Activated T-helper 1 cell treated with anti-CD3 and anti-CD28 coated beads, Interleukin-12 subunit alpha, Interleukin-12 subunit beta, Interleukin-2, Interleukin-4 antibody, amounts not matched to agents 30 ng/mL and 10 ng/mL and 1 ng/mL, durations not matched to agents 14 hours and 24 hours and 36 hours (primary cell): ENCODE results near the gene BICRAL. TPM values are rescaled to one million over a fixed set of nuclear protein-coding genes. Genes with fewer than 3 reads are reported as not detected.
"Not testable (repeated sequence)": the region's sequence is repeated elsewhere in the genome, so short reads cannot be mapped to it uniquely, and the experiment has no call there.

Experiments
- DNase-seq: peaks from one replicate; pipeline ENCODE4 v3.0.0; 2021; ENCODE audit warnings: low spot score
- H3K27ac Mint-ChIP-seq: one replicate; pipeline ENCODE4 v1.8.0; 2021; ENCODE audit warnings: mild to moderate bottlenecking, mixed read lengths
- H3K27me3 Mint-ChIP-seq: one replicate; pipeline ENCODE4 v1.8.0; 2022; ENCODE audit warnings: mild to moderate bottlenecking, moderate library complexity, mixed read lengths; ENCODE audit not compliant: insufficient read depth
- H3K36me3 Mint-ChIP-seq: one replicate; pipeline ENCODE4 v1.8.0; 2021; ENCODE audit warnings: low read depth, mixed read lengths
- H3K4me1 Mint-ChIP-seq: one replicate; pipeline ENCODE4 v1.8.0; 2021; ENCODE audit warnings: low read depth, mixed read lengths
- H3K4me3 Mint-ChIP-seq: one replicate; pipeline ENCODE4 v1.8.0; 2021; ENCODE audit warnings: mild to moderate bottlenecking, moderate library complexity, mixed read lengths
- H3K9me3 Mint-ChIP-seq: one replicate; pipeline ENCODE4 v1.8.0; 2021; ENCODE audit warnings: mixed read lengths
- intact Hi-C: fragments of 100-400 bp; cut with micrococcal nuclease; formaldehyde crosslinking; loops from one replicate; pipeline ENCODE4 v1.15.1; 2024
- total RNA-seq: library from RNA; stranded (reverse); gene quantifications from 2 replicates; pipeline ENCODE4 v1.2.3, GENCODE V29; 2022

Gene BICRAL
- total RNA-seq, 1 donor from 2014 or later = 14.2 TPM

DNA sequence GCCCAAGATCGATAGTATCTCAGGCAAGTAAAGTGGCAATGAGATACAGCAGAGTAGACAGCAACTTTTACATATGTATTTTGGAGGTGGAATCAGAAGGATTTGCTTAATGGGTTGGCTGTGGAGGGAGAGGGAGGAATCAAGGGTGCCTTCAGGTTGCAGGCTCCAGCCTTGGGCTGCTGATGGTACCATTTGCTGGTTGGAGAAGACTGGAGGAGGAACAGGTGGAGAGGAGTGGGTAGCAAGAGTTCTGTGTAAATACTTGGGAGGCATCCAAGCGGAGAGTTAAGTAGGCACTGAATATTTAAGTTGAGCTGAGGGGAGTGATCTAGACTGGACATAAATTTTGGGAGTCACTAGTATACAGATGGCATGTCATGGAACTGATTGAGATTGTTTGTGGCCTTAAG is 5.2 kb downstream of the BICRAL start:
- peaks cover 22% of the 10 kb centered on the region for H3K4me1 Mint-ChIP-seq
- intact Hi-C loops = loop anchor here (10.0 kb wide), 1 partner anchor 268 kb away; the partner anchor contains the start of genes CUL7, KLC4 and MRPL2
- DNase-seq = no peak
- no peak overlapping the region for H3K4me3 Mint-ChIP-seq
- no peaks in the 10 kb centered on the region for H3K27me3 Mint-ChIP-seq
- H3K36me3 Mint-ChIP-seq = peaks cover 31% of the 10 kb centered on the region
- H3K9me3 Mint-ChIP-seq = no peaks in the 10 kb centered on the region
- no peak overlapping the region for H3K27ac Mint-ChIP-seq

DNA sequence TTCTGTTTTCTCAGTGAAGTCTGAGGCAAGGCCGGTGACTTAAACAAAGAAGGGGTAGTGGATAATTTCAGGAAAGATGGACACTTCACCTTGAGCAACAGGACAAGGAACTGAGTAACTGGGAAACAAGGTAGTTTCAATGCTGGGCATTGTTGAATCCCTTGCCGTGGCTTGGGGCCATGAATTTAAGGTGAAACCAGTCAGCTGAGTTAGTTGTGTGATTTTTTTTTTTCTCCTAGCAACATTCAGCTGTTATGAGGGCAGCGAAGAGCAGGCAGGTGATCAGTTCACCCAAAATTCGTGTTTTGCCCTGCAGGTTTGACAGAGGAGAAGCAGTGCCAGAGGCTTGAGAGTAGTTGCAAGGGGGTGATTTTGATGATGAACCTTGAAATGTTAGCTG is 6.8 kb downstream of the BICRAL start:
- intact Hi-C loops = loop anchor here (10.0 kb wide), 1 partner anchor 266 kb away; the partner anchor contains the start of genes CUL7, KLC4 and MRPL2
- H3K9me3 Mint-ChIP-seq = no peaks in the 10 kb centered on the region
- H3K27me3 Mint-ChIP-seq = no peaks in the 10 kb centered on the region
- H3K36me3 Mint-ChIP-seq = peaks cover 28% of the 10 kb centered on the region
- H3K4me1 Mint-ChIP-seq = peaks cover 22% of the 10 kb centered on the region
- no peak overlapping the region for H3K4me3 Mint-ChIP-seq
- DNase-seq = no peak
- no peak overlapping the region for H3K27ac Mint-ChIP-seq

DNA sequence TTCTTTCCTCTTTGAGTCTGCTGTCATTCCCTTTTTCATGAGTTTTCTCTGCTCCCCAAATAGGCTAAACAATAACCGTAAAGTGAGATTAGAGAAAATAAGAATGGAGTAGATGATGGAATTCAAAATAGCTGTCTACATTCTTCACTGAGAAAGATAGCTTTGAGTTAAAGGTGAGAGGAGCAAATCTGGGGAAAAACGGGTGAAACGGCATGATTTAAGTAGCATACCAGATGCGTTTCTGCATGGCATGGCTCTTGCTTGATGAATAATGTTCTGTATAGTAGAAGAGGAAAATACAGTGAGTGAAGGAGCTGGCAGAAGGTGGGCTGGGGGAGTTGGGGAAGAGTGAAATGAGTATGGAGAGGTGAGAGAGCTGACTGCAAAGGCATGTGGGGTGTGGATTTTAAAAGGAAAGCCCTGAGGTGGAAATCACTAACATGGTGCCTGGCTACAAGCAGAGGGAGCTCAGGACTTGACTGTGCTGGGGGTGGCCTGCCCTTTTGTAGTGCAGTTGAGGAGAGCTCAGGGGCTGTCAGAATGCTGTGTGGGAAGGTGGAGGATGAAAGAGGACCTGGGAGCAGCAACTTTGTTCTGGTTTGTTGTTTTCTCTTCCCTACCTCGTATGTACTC is 8.8 kb downstream of the BICRAL start:
- Mint-ChIP-seq H3K4me1 (peaks cover 22% of the 10 kb centered on the region), H3K27me3 (no peaks in the 10 kb centered on the region), H3K27ac (peak overlapping the region; percentile 21), H3K36me3 (peaks cover 18% of the 10 kb centered on the region), H3K9me3 (no peaks in the 10 kb centered on the region), H3K4me3 (no peak overlapping the region)
- intact Hi-C loops = no loop called here
- no peak for DNase-seq

DNA sequence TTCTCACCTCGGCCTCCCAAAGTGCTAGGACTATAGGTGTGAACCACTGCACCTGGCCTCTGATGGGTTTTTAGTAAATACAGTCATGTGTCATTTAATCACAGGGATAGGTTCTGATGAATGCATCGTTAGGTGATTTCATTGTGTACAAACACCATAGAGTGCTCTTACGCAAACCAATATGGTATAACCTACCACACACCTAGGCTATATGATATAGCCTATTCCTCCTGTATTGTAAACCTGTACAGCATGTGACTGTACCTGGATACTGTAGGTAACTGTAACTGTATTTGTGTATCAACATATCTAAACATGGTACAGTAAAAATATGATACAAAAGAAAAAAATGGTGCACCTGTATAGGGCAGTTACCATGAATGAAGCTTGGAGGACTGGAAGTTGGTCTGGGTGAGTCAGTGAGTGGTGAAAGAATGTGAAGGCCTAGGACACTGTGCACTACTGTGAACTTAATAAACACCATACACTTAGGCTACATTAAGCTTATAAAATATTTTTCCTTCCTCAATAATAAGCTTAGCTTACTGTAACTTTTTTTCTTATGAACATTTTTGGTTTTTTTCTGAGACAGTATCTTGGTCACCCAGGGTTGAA is 10.0 kb downstream of the BICRAL start:
- Mint-ChIP-seq H3K27me3 (no peaks in the 10 kb centered on the region), H3K36me3 (peaks cover 14% of the 10 kb centered on the region), H3K27ac (no peak overlapping the region), H3K4me3 (no peak overlapping the region), H3K4me1 (peaks cover 30% of the 10 kb centered on the region), H3K9me3 (no peaks in the 10 kb centered on the region)
- no peak for DNase-seq
- intact Hi-C loops = no loop called here

DNA sequence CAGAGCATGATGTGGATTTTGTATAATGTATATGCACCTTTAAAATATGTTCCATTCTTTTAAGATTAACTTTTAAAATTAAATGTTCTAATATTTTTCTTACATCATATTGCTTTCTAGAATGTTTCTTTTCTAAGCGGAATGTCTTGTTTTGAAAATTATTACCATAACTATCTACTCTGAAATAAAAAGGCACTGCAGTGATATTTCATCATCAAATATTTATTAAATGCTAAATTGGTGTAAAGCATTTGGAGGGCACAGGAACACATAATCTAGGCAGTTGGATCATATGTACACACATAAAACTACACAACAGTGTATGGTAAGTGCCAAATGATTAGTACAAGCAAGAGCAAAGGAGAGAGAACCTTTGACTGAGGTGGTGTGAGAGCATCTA is 13.8 kb downstream of the BICRAL start:
- no peaks in the 10 kb centered on the region for H3K9me3 Mint-ChIP-seq
- peaks cover 12% of the 10 kb centered on the region for H3K4me1 Mint-ChIP-seq
- no peak overlapping the region for H3K4me3 Mint-ChIP-seq
- intact Hi-C loops = no loop called here
- no peaks in the 10 kb centered on the region for H3K27me3 Mint-ChIP-seq
- H3K36me3 Mint-ChIP-seq = peaks cover 2% of the 10 kb centered on the region
- no peak for DNase-seq
- H3K27ac Mint-ChIP-seq = no peak overlapping the region

DNA sequence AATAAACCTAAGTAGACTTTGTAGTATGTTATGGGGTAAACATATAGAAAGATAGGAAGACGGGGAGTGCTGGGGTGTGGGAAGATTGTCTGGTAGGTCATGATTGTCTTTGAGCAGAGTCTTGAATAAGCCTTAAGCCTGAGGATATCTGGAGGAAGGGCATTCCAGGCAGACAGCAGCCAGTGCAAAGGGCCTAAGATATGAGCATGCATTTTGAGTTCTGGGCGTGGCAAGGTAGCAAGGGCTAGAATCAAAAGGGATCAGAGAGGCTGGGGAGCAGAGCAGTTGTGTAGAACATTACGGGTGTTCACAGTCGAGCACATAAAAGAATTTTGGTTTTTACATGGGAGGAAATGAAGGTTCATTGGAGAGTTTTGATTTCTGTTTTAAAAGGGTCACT is 14.3 kb downstream of the BICRAL start:
- H3K4me3 Mint-ChIP-seq = no peak overlapping the region
- no peaks in the 10 kb centered on the region for H3K9me3 Mint-ChIP-seq
- H3K27ac Mint-ChIP-seq = no peak overlapping the region
- H3K36me3 Mint-ChIP-seq = peaks cover 2% of the 10 kb centered on the region
- intact Hi-C loops = no loop called here
- DNase-seq = no peak
- H3K27me3 Mint-ChIP-seq = no peaks in the 10 kb centered on the region
- peaks cover 8% of the 10 kb centered on the region for H3K4me1 Mint-ChIP-seq

DNA sequence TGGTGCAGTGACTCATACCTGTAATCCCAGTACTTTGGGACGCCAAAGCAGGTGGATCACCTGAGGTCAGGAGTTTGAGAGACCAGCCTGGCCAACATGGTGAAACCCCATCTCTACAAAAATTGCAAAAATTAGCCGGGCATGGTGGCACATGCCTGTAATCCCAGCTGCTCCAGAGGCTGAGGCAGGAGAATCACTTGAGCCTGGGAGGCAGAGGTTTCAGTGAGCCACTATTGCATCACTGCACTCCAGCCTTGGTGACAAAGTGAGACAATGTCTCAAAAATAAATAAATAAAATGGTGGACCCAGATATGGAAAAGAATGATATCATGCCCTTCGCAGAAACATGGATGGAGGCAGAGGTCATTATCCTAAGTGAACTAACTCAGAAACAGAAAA is 15.8 kb downstream of the BICRAL start:
- H3K4me1 Mint-ChIP-seq, H3K4me3 Mint-ChIP-seq, H3K9me3 Mint-ChIP-seq, H3K27ac Mint-ChIP-seq, H3K36me3 Mint-ChIP-seq, intact Hi-C loops, H3K27me3 Mint-ChIP-seq, DNase-seq: not testable (repeated sequence)

DNA sequence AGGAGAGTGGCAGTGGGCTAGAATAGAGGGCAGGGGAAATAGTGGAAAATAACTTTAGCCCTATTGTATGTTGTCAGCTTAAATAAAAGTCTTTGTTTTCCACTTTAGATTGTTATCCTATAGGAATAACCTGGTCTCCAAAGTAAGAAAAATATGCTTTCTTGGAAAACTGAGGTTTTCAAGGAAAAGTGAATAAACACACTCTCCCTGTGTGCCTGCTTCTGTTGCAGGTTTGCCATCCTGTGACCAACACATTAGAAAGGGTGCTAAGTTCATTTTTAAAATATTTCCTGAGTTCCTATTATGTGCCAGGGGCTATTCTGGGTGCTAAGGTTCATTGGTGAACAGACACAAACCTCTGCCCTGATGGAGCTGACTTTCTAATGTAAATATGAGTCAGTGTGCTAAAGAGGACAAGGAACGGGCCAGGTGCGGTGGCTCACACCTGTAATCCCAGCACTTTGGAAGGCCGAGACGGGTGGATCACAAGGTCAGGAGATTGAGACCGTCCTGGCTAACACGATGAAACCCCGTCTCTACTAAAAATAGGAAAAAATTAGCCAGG is 23.5 kb downstream of the BICRAL start:
- no peak for DNase-seq
- intact Hi-C loops = no loop called here
- Mint-ChIP-seq H3K9me3 (no peaks in the 10 kb centered on the region), H3K4me1 (no peaks in the 10 kb centered on the region), H3K36me3 (peaks cover 6% of the 10 kb centered on the region), H3K27me3 (no peaks in the 10 kb centered on the region), H3K4me3 (no peak overlapping the region), H3K27ac (no peak overlapping the region)

DNA sequence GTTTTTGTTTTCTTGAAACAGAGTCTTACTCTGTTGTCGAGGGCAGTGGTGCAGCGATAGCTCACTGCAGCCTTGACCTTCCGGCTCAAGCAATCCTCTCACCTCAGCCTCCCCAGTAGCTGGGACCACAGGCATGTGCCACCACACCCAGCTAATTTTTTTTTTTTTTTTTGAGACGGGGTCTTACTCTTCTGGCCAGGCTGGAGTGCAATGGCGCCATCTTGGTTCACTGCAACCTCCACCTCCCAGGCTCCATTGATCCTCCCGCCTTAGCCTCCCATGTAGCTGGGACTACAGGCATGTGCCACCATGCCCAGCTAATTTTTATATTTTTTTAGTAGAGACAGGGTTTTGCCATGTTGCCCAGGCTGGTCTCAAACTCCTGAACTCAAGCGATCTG is 24.5 kb downstream of the BICRAL start:
- H3K4me1 Mint-ChIP-seq, H3K36me3 Mint-ChIP-seq, H3K4me3 Mint-ChIP-seq, DNase-seq, H3K27me3 Mint-ChIP-seq, intact Hi-C loops, H3K9me3 Mint-ChIP-seq, H3K27ac Mint-ChIP-seq: not testable (repeated sequence)

DNA sequence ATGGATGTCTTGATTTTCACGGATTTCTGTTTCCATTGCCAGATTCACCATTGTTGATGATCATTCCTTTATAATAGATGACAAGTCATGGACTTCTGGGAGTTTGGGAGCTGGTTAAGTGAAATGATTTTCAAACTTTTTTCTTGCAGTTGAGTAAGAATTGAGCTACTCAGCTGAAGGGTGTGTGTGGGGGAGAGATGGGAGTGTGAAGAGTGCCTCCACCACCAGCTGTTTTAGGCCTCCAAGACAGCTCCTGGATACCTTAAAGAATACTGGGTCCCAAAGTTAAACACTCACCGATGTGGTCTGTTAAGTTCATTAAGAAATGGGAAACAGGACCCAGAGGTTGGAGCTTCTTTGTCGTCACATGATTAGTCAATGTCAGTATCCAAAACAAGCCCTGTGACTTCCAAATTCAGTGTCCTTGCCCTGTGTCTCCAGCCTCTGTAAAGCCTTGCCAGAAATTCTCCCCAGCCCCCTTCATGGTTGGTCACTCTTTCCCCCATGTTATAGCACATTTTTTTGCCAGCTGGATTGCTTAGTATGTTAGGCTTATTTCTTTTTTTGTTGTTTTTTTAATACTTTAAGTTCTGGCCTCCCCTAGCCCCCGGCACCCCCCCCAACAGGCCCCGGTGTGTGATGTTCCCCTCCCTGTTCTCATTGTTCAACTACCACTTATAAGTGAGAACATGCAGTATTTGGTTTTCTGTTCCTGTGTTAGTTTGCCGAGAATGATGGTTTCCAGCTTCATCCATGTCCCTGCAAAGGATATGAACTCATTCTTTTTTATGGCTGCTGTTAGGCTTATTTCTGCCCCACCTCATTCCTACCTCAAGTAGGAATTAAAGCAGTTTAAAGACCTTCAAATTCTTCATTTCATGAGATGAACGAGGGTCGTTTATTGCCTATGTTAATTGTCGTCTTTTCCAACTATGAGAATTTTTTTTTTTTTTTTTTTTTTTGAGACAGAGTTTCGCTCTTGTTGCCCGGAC is 26.9 kb downstream of the BICRAL start:
- no peak for DNase-seq
- no peak overlapping the region for H3K4me3 Mint-ChIP-seq
- H3K9me3 Mint-ChIP-seq = no peaks in the 10 kb centered on the region
- intact Hi-C loops = no loop called here
- H3K27me3 Mint-ChIP-seq = no peaks in the 10 kb centered on the region
- no peak overlapping the region for H3K27ac Mint-ChIP-seq
- peaks cover 6% of the 10 kb centered on the region for H3K36me3 Mint-ChIP-seq
- no peaks in the 10 kb centered on the region for H3K4me1 Mint-ChIP-seq

DNA sequence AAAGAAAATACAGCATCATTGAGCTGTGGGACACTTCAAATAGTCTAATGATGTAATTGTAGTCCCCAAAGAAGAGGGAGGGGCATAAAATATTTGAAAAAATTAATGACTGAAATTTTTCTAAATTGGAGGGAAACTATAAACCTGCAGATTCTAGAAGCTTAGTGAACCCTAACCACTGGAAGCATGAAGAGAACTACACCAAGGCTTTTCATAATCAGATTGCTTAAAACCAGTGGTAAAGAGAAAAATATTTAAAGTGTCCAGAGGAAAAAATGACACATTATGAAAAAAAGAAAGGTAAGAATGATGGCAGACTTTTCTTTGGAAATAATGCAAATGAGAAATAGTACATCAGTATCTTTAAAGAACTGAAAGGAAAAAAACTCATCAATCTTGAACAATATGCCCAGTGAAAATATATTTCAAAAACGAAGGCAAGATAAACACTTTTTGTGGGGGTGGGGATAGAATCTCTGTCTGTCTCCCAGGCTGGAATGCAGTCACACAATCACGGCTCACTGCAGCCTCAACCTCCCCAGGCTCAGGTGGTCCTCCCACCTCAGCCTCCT is 31.3 kb downstream of the BICRAL start:
- intact Hi-C loops = loop anchor here (1.0 to 5.0 kb wide), 2 partner anchors 29 to 41 kb away; no protein-coding TSS in a partner anchor
- H3K4me1 Mint-ChIP-seq = no peaks in the 10 kb centered on the region
- no peak for DNase-seq
- H3K27me3 Mint-ChIP-seq = no peaks in the 10 kb centered on the region
- no peak overlapping the region for H3K27ac Mint-ChIP-seq
- H3K4me3 Mint-ChIP-seq = no peak overlapping the region
- H3K9me3 Mint-ChIP-seq = no peaks in the 10 kb centered on the region
- H3K36me3 Mint-ChIP-seq = peaks cover 8% of the 10 kb centered on the region

DNA sequence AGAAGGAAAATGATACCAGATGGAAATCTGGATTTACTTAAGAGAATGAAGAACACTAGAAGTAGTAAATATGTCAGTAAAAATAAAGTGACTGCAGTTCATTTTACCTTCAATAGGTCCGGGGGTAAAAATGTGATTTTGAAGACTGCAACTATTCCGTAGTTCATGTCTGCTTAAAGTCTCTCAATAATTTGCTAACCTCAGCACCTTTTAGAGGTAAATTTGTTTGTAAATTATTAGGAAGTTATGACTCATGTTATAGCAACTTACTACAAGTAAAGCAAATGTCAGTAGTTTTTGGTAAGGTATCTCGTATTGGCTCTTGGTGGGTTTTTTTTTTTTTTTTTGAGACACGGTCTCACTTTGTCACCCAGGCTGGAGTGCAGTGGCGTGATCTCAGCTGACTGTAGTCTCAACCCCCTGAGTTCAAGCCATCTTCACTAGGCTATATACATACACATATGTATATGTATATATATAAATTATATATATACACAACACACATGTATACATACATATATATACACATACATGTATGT is 32.1 kb downstream of the BICRAL start:
- Mint-ChIP-seq H3K4me3 (no peak overlapping the region), H3K27ac (no peak overlapping the region), H3K4me1 (peaks cover 7% of the 10 kb centered on the region), H3K36me3 (peaks cover 6% of the 10 kb centered on the region), H3K9me3 (no peaks in the 10 kb centered on the region), H3K27me3 (no peaks in the 10 kb centered on the region)
- DNase-seq = no peak
- intact Hi-C loops = loop anchor here (1.0 to 5.0 kb wide), 2 partner anchors 30 to 42 kb away; no protein-coding TSS in a partner anchor
